SK-N-SH treated with all-trans-retinoic acid at 6 μM for 48 hours (cell line): ENCODE results near the gene HLA-DMA.

Experiments
- ATAC-seq: fragments of 200-7000 bp; cut with Tn5 transposase; 3 replicates; pipeline ENCODE4 v1.9.1; 2020; ENCODE audit warnings: mild to moderate bottlenecking, moderate library complexity
- ARNTL ChIP-seq: fragments of 450-650 bp; formaldehyde crosslinking; IDR thresholded peaks from 2 replicates; pipeline ENCODE4 v1.5.0; 2020; ENCODE audit warnings: low read depth, mild to moderate bottlenecking, moderate library complexity, borderline replicate concordance
- BACH2 ChIP-seq: fragments of 250-450 bp; sonication (Bioruptor Pico); IDR thresholded peaks from 2 replicates; pipeline ENCODE4 v1.9.0; 2021; ENCODE audit warnings: mild to moderate bottlenecking, borderline replicate concordance
- CSDC2 ChIP-seq: fragments of 250-450 bp; sonication (Bioruptor Pico); IDR thresholded peaks from 2 replicates; pipeline ENCODE4 v1.5.0; 2020; ENCODE audit warnings: mild to moderate bottlenecking, moderate library complexity
- ESRRG ChIP-seq: fragments of 250-450 bp; sonication (Bioruptor Pico); IDR thresholded peaks from 2 replicates; pipeline ENCODE4 v1.6.1; 2021; ENCODE audit warnings: mild to moderate bottlenecking
- GLIS3 ChIP-seq: fragments of 250-450 bp; sonication (Bioruptor Pico); IDR thresholded peaks from 2 replicates; pipeline ENCODE4 v1.5.0; 2020; ENCODE audit warnings: mild to moderate bottlenecking, moderate library complexity
- ISL1 ChIP-seq: fragments of 250-450 bp; sonication (Bioruptor Pico); IDR thresholded peaks from 2 replicates; pipeline ENCODE4 v2.1.2; 2022; ENCODE audit warnings: mild to moderate bottlenecking, moderate library complexity
- OSR1 ChIP-seq: fragments of 250-450 bp; sonication (Bioruptor Pico); IDR thresholded peaks from 2 replicates; pipeline ENCODE4 v1.8.0; 2022; ENCODE audit warnings: moderate library complexity, mild to moderate bottlenecking, inconsistent platforms
- PPARA ChIP-seq: fragments of 250-450 bp; sonication (Bioruptor Pico); IDR thresholded peaks from 2 replicates; pipeline ENCODE4 v1.5.0; 2020; ENCODE audit warnings: mild to moderate bottlenecking, borderline replicate concordance
- RARB ChIP-seq: fragments of 250-450 bp; sonication (Bioruptor Pico); IDR thresholded peaks from 2 replicates; pipeline ENCODE4 v1.8.0; 2021; ENCODE audit warnings: mild to moderate bottlenecking, moderate library complexity
- SNAI2 ChIP-seq: fragments of 250-450 bp; sonication (Bioruptor Pico); IDR thresholded peaks from 2 replicates; pipeline ENCODE4 v1.5.0; 2020; ENCODE audit warnings: mild to moderate bottlenecking, moderate library complexity
- TCF4 ChIP-seq: fragments of 250-450 bp; sonication (Bioruptor Pico); IDR thresholded peaks from 2 replicates; pipeline ENCODE4 v1.8.0; 2021; ENCODE audit warnings: mild to moderate bottlenecking, moderate library complexity, borderline replicate concordance
- TOX ChIP-seq: fragments of 250-450 bp; sonication (Bioruptor Pico); IDR thresholded peaks from 2 replicates; pipeline ENCODE4 v1.8.0; 2021; ENCODE audit warnings: mild to moderate bottlenecking, moderate library complexity, borderline replicate concordance
- ZC3H10 ChIP-seq: fragments of 250-450 bp; sonication (Bioruptor Pico); IDR thresholded peaks from 2 replicates; pipeline ENCODE4 v1.5.1; 2021; ENCODE audit warnings: mild to moderate bottlenecking, moderate library complexity
- ZFP3 ChIP-seq: fragments of 250-450 bp; sonication (Bioruptor Pico); IDR thresholded peaks from 2 replicates; pipeline ENCODE4 v1.5.0; 2020; ENCODE audit warnings: mild to moderate bottlenecking, moderate library complexity
- ZFP30 ChIP-seq: fragments of 450-650 bp; formaldehyde crosslinking; IDR thresholded peaks from 2 replicates; pipeline ENCODE4 v1.5.0; 2022; ENCODE audit warnings: mild to moderate bottlenecking, moderate library complexity
- ZNF565 ChIP-seq: fragments of 450-650 bp; formaldehyde crosslinking; conservative IDR thresholded peaks from 2 replicates; pipeline ENCODE4 v1.5.0; 2020; ENCODE audit warnings: low read depth, mild to moderate bottlenecking, moderate library complexity
- ZNF70 ChIP-seq: fragments of 450-650 bp; formaldehyde crosslinking; IDR thresholded peaks from 2 replicates; pipeline ENCODE4 v1.5.0; 2020; ENCODE audit warnings: mild to moderate bottlenecking, moderate library complexity
- ZNF8 ChIP-seq: fragments of 450-650 bp; formaldehyde crosslinking; IDR thresholded peaks from 2 replicates; pipeline ENCODE4 v1.5.0; 2020; ENCODE audit warnings: mild to moderate bottlenecking, moderate library complexity
- TF ChIP-seq, protein P1 (sequence below): fragments of 250-450 bp; sonication (Bioruptor Pico); IDR thresholded peaks from 2 replicates; pipeline ENCODE4 v1.8.0; 2021; ENCODE audit warnings: low read depth, mild to moderate bottlenecking, moderate library complexity, borderline replicate concordance
- TF ChIP-seq, protein P2 (sequence below): fragments of 250-450 bp; sonication (Bioruptor Pico); IDR thresholded peaks from 2 replicates; pipeline ENCODE4 v1.5.1; 2020; ENCODE audit warnings: low read depth, mild to moderate bottlenecking, moderate library complexity
- TF ChIP-seq, protein P3 (sequence below): fragments of 250-450 bp; sonication (Bioruptor Pico); IDR thresholded peaks from 2 replicates; pipeline ENCODE4 v1.5.1; 2021; ENCODE audit warnings: mild to moderate bottlenecking, moderate library complexity
- TF ChIP-seq, protein P4 (sequence below): fragments of 250-450 bp; sonication (Bioruptor Pico); IDR thresholded peaks from 2 replicates; pipeline ENCODE4 v1.8.0; 2020; ENCODE audit warnings: mild to moderate bottlenecking, moderate library complexity, borderline replicate concordance

HLA-DMA gene

DNA sequence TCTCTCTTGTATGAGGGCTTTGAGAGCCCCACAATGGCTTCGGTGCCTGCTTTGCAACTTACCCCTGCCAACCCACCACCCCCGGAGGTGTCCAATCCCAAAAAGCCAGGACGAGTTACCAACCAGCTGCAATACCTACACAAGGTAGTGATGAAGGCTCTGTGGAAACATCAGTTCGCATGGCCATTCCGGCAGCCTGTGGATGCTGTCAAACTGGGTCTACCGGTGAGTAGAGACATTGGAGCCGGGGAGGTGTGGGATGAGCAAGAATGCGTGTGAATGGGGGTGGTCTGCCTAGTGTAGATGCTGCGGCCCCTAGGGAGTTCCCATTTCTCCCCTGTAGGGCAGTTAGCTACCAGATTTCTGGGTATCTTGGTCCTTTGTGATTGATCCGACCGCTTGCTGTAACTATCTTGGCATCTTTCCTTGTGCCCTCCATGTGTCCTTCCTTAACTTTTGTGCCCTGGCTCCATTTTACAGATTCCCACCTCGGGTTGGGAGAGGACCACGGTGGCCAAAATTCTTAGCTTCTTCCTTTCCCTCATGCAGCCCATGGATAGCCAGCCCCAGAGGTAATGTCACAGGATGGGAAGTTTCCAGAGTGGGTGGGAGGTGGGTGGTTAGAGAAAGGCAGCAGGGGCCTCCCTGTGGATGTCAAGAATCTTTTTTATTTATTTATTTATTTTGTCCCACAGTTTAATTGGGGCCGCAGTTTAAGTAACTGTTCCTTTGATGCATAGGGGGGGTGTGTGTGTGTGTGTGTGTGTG lies 21.8 kb upstream of the HLA-DMA start:
- no peak for TF ChIP-seq TOX (CRISPR knock-in tag)
- no peak for TF ChIP-seq CSDC2 (CRISPR knock-in tag)
- TF ChIP-seq, protein P1, sequence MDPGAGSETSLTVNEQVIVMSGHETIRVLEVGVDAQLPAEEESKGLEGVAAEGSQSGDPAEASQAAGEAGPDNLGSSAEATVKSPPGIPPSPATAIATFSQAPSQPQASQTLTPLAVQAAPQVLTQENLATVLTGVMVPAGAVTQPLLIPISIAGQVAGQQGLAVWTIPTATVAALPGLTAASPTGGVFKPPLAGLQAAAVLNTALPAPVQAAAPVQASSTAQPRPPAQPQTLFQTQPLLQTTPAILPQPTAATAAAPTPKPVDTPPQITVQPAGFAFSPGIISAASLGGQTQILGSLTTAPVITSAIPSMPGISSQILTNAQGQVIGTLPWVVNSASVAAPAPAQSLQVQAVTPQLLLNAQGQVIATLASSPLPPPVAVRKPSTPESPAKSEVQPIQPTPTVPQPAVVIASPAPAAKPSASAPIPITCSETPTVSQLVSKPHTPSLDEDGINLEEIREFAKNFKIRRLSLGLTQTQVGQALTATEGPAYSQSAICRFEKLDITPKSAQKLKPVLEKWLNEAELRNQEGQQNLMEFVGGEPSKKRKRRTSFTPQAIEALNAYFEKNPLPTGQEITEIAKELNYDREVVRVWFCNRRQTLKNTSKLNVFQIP (CRISPR knock-in tag), result no peak
- TF ChIP-seq OSR1 (CRISPR knock-in tag), result no peak
- no peak for TF ChIP-seq GLIS3 (CRISPR knock-in tag)
- no peak for TF ChIP-seq ZNF70
- no peak for TF ChIP-seq ZNF8 (CRISPR knock-in tag)
- TF ChIP-seq RARB (CRISPR knock-in tag), result no peak
- TF ChIP-seq SNAI2 (CRISPR knock-in tag), result no peak
- TF ChIP-seq ZC3H10, result no peak
- TF ChIP-seq, protein P2, sequence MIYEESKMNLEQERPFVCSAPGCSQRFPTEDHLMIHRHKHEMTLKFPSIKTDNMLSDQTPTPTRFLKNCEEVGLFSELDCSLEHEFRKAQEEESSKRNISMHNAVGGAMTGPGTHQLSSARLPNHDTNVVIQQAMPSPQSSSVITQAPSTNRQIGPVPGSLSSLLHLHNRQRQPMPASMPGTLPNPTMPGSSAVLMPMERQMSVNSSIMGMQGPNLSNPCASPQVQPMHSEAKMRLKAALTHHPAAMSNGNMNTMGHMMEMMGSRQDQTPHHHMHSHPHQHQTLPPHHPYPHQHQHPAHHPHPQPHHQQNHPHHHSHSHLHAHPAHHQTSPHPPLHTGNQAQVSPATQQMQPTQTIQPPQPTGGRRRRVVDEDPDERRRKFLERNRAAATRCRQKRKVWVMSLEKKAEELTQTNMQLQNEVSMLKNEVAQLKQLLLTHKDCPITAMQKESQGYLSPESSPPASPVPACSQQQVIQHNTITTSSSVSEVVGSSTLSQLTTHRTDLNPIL (CRISPR knock-in tag), result no peak
- no peak for TF ChIP-seq ZNF565 (CRISPR knock-in tag)
- no peak for TF ChIP-seq ESRRG (CRISPR knock-in tag)
- no peak for TF ChIP-seq BACH2 (CRISPR knock-in tag)
- TF ChIP-seq ZFP3 (CRISPR knock-in tag), result no peak
- no peak for ATAC-seq

DNA sequence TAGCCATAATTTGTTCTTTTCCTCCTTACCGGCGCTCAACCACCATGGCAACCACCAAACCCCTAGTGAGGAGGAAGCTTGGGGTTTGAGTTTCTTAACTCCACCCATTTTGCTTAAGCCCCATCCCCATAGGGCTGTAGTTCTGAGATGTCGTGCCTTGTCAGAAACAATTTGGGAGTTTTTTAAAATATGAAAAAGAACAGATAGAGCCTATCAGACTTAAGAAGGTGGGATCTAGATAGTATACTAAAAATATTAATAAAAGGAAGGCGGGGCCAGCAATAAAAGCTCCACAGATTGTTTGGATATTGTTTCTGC lies 21.1 kb upstream of the HLA-DMA start:
- ATAC-seq, result peak; percentile 11
- TF ChIP-seq RARB (CRISPR knock-in tag), result no peak
- TF ChIP-seq OSR1 (CRISPR knock-in tag), result no peak
- TF ChIP-seq, protein P2 (CRISPR knock-in tag), result no peak
- TF ChIP-seq ZNF70, result no peak
- no peak for TF ChIP-seq ZFP3 (CRISPR knock-in tag)
- TF ChIP-seq ZFP30 (CRISPR knock-in tag), result no peak
- no peak for TF ChIP-seq TCF4
- no peak for TF ChIP-seq ISL1 (CRISPR knock-in tag)
- no peak for TF ChIP-seq ZNF565 (CRISPR knock-in tag)
- TF ChIP-seq SNAI2 (CRISPR knock-in tag), result no peak
- TF ChIP-seq, protein P3, sequence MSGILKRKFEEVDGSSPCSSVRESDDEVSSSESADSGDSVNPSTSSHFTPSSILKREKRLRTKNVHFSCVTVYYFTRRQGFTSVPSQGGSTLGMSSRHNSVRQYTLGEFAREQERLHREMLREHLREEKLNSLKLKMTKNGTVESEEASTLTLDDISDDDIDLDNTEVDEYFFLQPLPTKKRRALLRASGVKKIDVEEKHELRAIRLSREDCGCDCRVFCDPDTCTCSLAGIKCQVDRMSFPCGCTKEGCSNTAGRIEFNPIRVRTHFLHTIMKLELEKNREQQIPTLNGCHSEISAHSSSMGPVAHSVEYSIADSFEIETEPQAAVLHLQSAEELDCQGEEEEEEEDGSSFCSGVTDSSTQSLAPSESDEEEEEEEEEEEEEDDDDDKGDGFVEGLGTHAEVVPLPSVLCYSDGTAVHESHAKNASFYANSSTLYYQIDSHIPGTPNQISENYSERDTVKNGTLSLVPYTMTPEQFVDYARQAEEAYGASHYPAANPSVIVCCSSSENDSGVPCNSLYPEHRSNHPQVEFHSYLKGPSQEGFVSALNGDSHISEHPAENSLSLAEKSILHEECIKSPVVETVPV (CRISPR knock-in tag), result no peak
- TF ChIP-seq ESRRG (CRISPR knock-in tag), result no peak
- no peak for TF ChIP-seq ZNF8 (CRISPR knock-in tag)
- TF ChIP-seq ARNTL, result no peak
- TF ChIP-seq, protein P1 (CRISPR knock-in tag), result no peak
- TF ChIP-seq GLIS3 (CRISPR knock-in tag), result no peak
- no peak for TF ChIP-seq PPARA (CRISPR knock-in tag)
- TF ChIP-seq ZC3H10, result no peak
- TF ChIP-seq, protein P4, sequence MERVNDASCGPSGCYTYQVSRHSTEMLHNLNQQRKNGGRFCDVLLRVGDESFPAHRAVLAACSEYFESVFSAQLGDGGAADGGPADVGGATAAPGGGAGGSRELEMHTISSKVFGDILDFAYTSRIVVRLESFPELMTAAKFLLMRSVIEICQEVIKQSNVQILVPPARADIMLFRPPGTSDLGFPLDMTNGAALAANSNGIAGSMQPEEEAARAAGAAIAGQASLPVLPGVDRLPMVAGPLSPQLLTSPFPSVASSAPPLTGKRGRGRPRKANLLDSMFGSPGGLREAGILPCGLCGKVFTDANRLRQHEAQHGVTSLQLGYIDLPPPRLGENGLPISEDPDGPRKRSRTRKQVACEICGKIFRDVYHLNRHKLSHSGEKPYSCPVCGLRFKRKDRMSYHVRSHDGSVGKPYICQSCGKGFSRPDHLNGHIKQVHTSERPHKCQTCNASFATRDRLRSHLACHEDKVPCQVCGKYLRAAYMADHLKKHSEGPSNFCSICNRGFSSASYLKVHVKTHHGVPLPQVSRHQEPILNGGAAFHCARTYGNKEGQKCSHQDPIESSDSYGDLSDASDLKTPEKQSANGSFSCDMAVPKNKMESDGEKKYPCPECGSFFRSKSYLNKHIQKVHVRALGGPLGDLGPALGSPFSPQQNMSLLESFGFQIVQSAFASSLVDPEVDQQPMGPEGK, result no peak
